Endothelial cell of umbilical vein (primary cell): ENCODE data around the gene CPLX1.

Experiments used
- CTCF ChIP-seq, 2 donors: IDR thresholded peaks; 1 replicate in 1 of 2; 2 replicates in 1 of 2; pipeline ENCODE4 v1.5.1; 2011; ENCODE audit warnings: low read length in 2 of 2, mild to moderate bottlenecking in 2 of 2, moderate library complexity in 2 of 2, control low read depth in 1 of 2, inconsistent platforms in 1 of 2, low read depth in 1 of 2; ENCODE audit not compliant: insufficient read depth in 1 of 2; ENCODE audit errors: extremely low read depth in 1 of 2
- GATA2 ChIP-seq: IDR thresholded peaks from 2 replicates; pipeline ENCODE4 v1.7.0; 2011; ENCODE audit warnings: low read depth, mild to moderate bottlenecking, moderate library complexity, mixed read lengths, low read length; ENCODE audit not compliant: insufficient read length, insufficient read depth
- POLR2A ChIP-seq: IDR thresholded peaks from 2 replicates; pipeline ENCODE4 v1.6.1; 2012; ENCODE audit warnings: low read depth, mild to moderate bottlenecking, control low read depth, low read length
- TF ChIP-seq, protein P1 (sequence below): IDR thresholded peaks from 2 replicates; pipeline ENCODE4 v1.6.1; 2011; ENCODE audit not compliant: insufficient read depth, insufficient read length

- TF ChIP-seq, protein P1, sequence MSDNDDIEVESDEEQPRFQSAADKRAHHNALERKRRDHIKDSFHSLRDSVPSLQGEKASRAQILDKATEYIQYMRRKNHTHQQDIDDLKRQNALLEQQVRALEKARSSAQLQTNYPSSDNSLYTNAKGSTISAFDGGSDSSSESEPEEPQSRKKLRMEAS, result no peak
- no peak for TF ChIP-seq CTCF (IDR thresholded peaks at IDR 0.05; ENCODE audit: extremely low read depth in 1 of 2, insufficient read depth in 1 of 2, low read depth in 1 of 2, low read length in 2 of 2)
- no peak for TF ChIP-seq GATA2
- TF ChIP-seq POLR2A, result no peak
Observed at GRCh38 chr4:853416-853781, 27.5 kb upstream of the CPLX1 start.
